ENCODE measurements around the gene PIGK.

Gene PIGK

GRCh38 chr1:77096496-77097255 is 122.6 kb downstream of the PIGK start:
- no peak for DNase-seq (ENCODE audit: low spot score)

- DNase-seq (ENCODE audit: low spot score): no peak
These were observed 124.0 kb downstream of the PIGK start for GRCh38 chr1:77095236-77095635.

- no peak for DNase-seq (ENCODE audit: low spot score)
These were observed 129.5 kb downstream of the PIGK start for GRCh38 chr1:77089756-77090155.

GRCh38 chr1:77085109-77085508 is 134.1 kb downstream of the PIGK start:
- DNase-seq (ENCODE audit: low spot score): no peak

- no peak for DNase-seq (ENCODE audit: low spot score)
These were observed 134.8 kb downstream of the PIGK start for GRCh38 chr1:77084457-77084856.

- no peak for DNase-seq (ENCODE audit: low spot score)
These were observed 137.4 kb downstream of the PIGK start for GRCh38 chr1:77081834-77082233.

GRCh38 chr1:77076759-77077158 is 142.5 kb downstream of the PIGK start:
- DNase-seq (ENCODE audit: low spot score): no peak

GRCh38 chr1:77068013-77068412 is 151.2 kb downstream of the PIGK start:
- no peak for DNase-seq (ENCODE audit: low spot score)

- DNase-seq (ENCODE audit: low spot score): no peak
These were observed 153.4 kb downstream of the PIGK start for GRCh38 chr1:77065693-77066342.

- no peak for DNase-seq (ENCODE audit: low spot score)
These were observed 155.0 kb downstream of the PIGK start for GRCh38 chr1:77064246-77064645.

GRCh38 chr1:77063118-77063517 is 156.1 kb downstream of the PIGK start:
- no peak for DNase-seq (ENCODE audit: low spot score)

- no peak for DNase-seq (ENCODE audit: low spot score)
These were observed 158.1 kb downstream of the PIGK start for GRCh38 chr1:77061162-77061561.

GRCh38 chr1:77060000-77060399 is 159.2 kb downstream of the PIGK start:
- DNase-seq (ENCODE audit: low spot score): no peak

GRCh38 chr1:77057994-77058585 is 161.1 kb downstream of the PIGK start:
- no peak for DNase-seq (ENCODE audit: low spot score)

GRCh38 chr1:77056525-77056924 is 162.7 kb downstream of the PIGK start:
- DNase-seq (ENCODE audit: low spot score): no peak

GRCh38 chr1:77051425-77051824 is 167.8 kb downstream of the PIGK start:
- DNase-seq (ENCODE audit: low spot score): no peak

GRCh38 chr1:77048615-77049005 is 170.6 kb downstream of the PIGK start:
- no peak for DNase-seq (ENCODE audit: low spot score)

- DNase-seq (ENCODE audit: low spot score): no peak
These were observed 171.1 kb downstream of the PIGK start for GRCh38 chr1:77047978-77048614.

GRCh38 chr1:77047575-77047974 is 171.7 kb downstream of the PIGK start:
- no peak for DNase-seq (ENCODE audit: low spot score)

GRCh38 chr1:77044133-77044849 is 174.9 kb downstream of the PIGK start:
- DNase-seq (ENCODE audit: low spot score): no peak

GRCh38 chr1:77040826-77041225 is 178.4 kb downstream of the PIGK start:
- no peak for DNase-seq (ENCODE audit: low spot score)

GRCh38 chr1:77039739-77040138 is 179.5 kb downstream of the PIGK start:
- DNase-seq (ENCODE audit: low spot score): no peak
